ENCODE data around the gene BBX. TPM values are rescaled to one million over a fixed set of nuclear protein-coding genes. Genes with fewer than 3 reads are reported as not detected.
A peak's percentile ranks its signal among the peaks of the same experiment; 100 is the strongest.

BBX gene
- polyA plus RNA-seq, 1 donor = 32.0 TPM

- Histone ChIP-seq H3K36me3 (ENCODE audit: control insufficient read depth, insufficient read depth, low read length) (peaks cover 11% of the 10 kb centered on the region), H3K27me3 (ENCODE audit: control insufficient read depth, insufficient read depth, low read length) (no peaks in the 10 kb centered on the region), H3K4me1 (ENCODE audit: control insufficient read depth, insufficient read depth, low read length) (no peaks in the 10 kb centered on the region), H3K9me3 (ENCODE audit: control insufficient read depth, low read depth, low read length) (no peaks in the 10 kb centered on the region), H3K4me3 (ENCODE audit: low read length) (no peak overlapping the region), H3K27ac (ENCODE audit: low read length) (no peak overlapping the region)
- no peak for DNase-seq
- 60% methylated on average over 1 of the region's 4 CpGs for WGBS (ENCODE audit: insufficient coverage, low lambda C conversion rate)
These were observed 231.2 kb downstream of the BBX start for GRCh38 chr3:107753976-107754375.

- H3K4me3 ChIP-seq (ENCODE audit: low read length) = no peak overlapping the region
- peaks cover 10% of the 10 kb centered on the region for H3K36me3 ChIP-seq (ENCODE audit: control insufficient read depth, insufficient read depth, low read length)
- H3K27me3 ChIP-seq (ENCODE audit: control insufficient read depth, insufficient read depth, low read length) = no peaks in the 10 kb centered on the region
- WGBS (ENCODE audit: insufficient coverage, low lambda C conversion rate) = 100% methylated on average over 2 of the region's 2 CpGs
- no peaks in the 10 kb centered on the region for H3K9me3 ChIP-seq (ENCODE audit: control insufficient read depth, low read depth, low read length)
- no peaks in the 10 kb centered on the region for H3K4me1 ChIP-seq (ENCODE audit: control insufficient read depth, insufficient read depth, low read length)
- DNase-seq = no peak
- H3K27ac ChIP-seq (ENCODE audit: low read length) = no peak overlapping the region
These were observed 233.9 kb downstream of the BBX start for GRCh38 chr3:107756649-107757048.

GRCh38 chr3:107757140-107757539 lies 234.4 kb downstream of the BBX start:
- WGBS (ENCODE audit: insufficient coverage, low lambda C conversion rate) = 100% methylated on average over 1 of the region's 2 CpGs
- no peak for DNase-seq

GRCh38 chr3:107760144-107760543 lies 237.4 kb downstream of the BBX start:
- no peak overlapping the region for H3K4me3 ChIP-seq (ENCODE audit: low read length)
- no peak overlapping the region for H3K27ac ChIP-seq (ENCODE audit: low read length)
- DNase-seq = no peak
- H3K36me3 ChIP-seq (ENCODE audit: control insufficient read depth, insufficient read depth, low read length) = peaks cover 10% of the 10 kb centered on the region
- no peaks in the 10 kb centered on the region for H3K27me3 ChIP-seq (ENCODE audit: control insufficient read depth, insufficient read depth, low read length)
- H3K9me3 ChIP-seq (ENCODE audit: control insufficient read depth, low read depth, low read length) = no peaks in the 10 kb centered on the region
- no peaks in the 10 kb centered on the region for H3K4me1 ChIP-seq (ENCODE audit: control insufficient read depth, insufficient read depth, low read length)

More at GRCh38 chr3:107757140-107757539, 234.4 kb downstream of the BBX start:
- H3K27me3 ChIP-seq (ENCODE audit: control insufficient read depth, insufficient read depth, low read length) = no peaks in the 10 kb centered on the region
- H3K27ac ChIP-seq (ENCODE audit: low read length) = no peak overlapping the region
- H3K9me3 ChIP-seq (ENCODE audit: control insufficient read depth, low read depth, low read length) = no peaks in the 10 kb centered on the region
- peaks cover 10% of the 10 kb centered on the region for H3K36me3 ChIP-seq (ENCODE audit: control insufficient read depth, insufficient read depth, low read length)
- no peak overlapping the region for H3K4me3 ChIP-seq (ENCODE audit: low read length)
- no peaks in the 10 kb centered on the region for H3K4me1 ChIP-seq (ENCODE audit: control insufficient read depth, insufficient read depth, low read length)

- peaks cover 10% of the 10 kb centered on the region for H3K36me3 ChIP-seq (ENCODE audit: control insufficient read depth, insufficient read depth, low read length)
- no peaks in the 10 kb centered on the region for H3K27me3 ChIP-seq (ENCODE audit: control insufficient read depth, insufficient read depth, low read length)
- no peaks in the 10 kb centered on the region for H3K4me1 ChIP-seq (ENCODE audit: control insufficient read depth, insufficient read depth, low read length)
- H3K27ac ChIP-seq (ENCODE audit: low read length) = no peak overlapping the region
- no CpG with 5 or more reads among the region's 2 CpGs for WGBS (ENCODE audit: insufficient coverage, low lambda C conversion rate)
- no peaks in the 10 kb centered on the region for H3K9me3 ChIP-seq (ENCODE audit: control insufficient read depth, low read depth, low read length)
- DNase-seq = no peak
- no peak overlapping the region for H3K4me3 ChIP-seq (ENCODE audit: low read length)
These were observed 238.6 kb downstream of the BBX start for GRCh38 chr3:107761391-107761790.

- WGBS (ENCODE audit: insufficient coverage, low lambda C conversion rate) = 90% methylated on average over 2 of the region's 6 CpGs
- H3K27me3 ChIP-seq (ENCODE audit: control insufficient read depth, insufficient read depth, low read length) = no peaks in the 10 kb centered on the region
- H3K4me1 ChIP-seq (ENCODE audit: control insufficient read depth, insufficient read depth, low read length) = no peaks in the 10 kb centered on the region
- no peak overlapping the region for H3K27ac ChIP-seq (ENCODE audit: low read length)
- no peaks in the 10 kb centered on the region for H3K9me3 ChIP-seq (ENCODE audit: control insufficient read depth, low read depth, low read length)
- H3K36me3 ChIP-seq (ENCODE audit: control insufficient read depth, insufficient read depth, low read length) = no peaks in the 10 kb centered on the region
- no peak for DNase-seq
- H3K4me3 ChIP-seq (ENCODE audit: low read length) = no peak overlapping the region
These were observed 242.8 kb downstream of the BBX start for GRCh38 chr3:107765524-107765923.

GRCh38 chr3:107767897-107768605 lies 245.3 kb downstream of the BBX start:
- no peaks in the 10 kb centered on the region for H3K4me1 ChIP-seq (ENCODE audit: control insufficient read depth, insufficient read depth, low read length)
- WGBS (ENCODE audit: insufficient coverage, low lambda C conversion rate) = 95% methylated on average over 4 of the region's 8 CpGs

GRCh38 chr3:107769882-107770281 lies 247.1 kb downstream of the BBX start:
- Histone ChIP-seq H3K27me3 (ENCODE audit: control insufficient read depth, insufficient read depth, low read length) (no peaks in the 10 kb centered on the region), H3K36me3 (ENCODE audit: control insufficient read depth, insufficient read depth, low read length) (peaks cover 16% of the 10 kb centered on the region), H3K4me3 (ENCODE audit: low read length) (no peak overlapping the region), H3K4me1 (ENCODE audit: control insufficient read depth, insufficient read depth, low read length) (no peaks in the 10 kb centered on the region), H3K27ac (ENCODE audit: low read length) (no peak overlapping the region), H3K9me3 (ENCODE audit: control insufficient read depth, low read depth, low read length) (no peaks in the 10 kb centered on the region)
- no peak for DNase-seq
- 100% methylated on average over 2 of the region's 3 CpGs for WGBS (ENCODE audit: insufficient coverage, low lambda C conversion rate)

More at GRCh38 chr3:107767897-107768605, 245.3 kb downstream of the BBX start:
- no peak overlapping the region for H3K27ac ChIP-seq (ENCODE audit: low read length)
- no peaks in the 10 kb centered on the region for H3K9me3 ChIP-seq (ENCODE audit: control insufficient read depth, low read depth, low read length)
- H3K27me3 ChIP-seq (ENCODE audit: control insufficient read depth, insufficient read depth, low read length) = no peaks in the 10 kb centered on the region
- no peak overlapping the region for H3K4me3 ChIP-seq (ENCODE audit: low read length)
- DNase-seq = no peak
- H3K36me3 ChIP-seq (ENCODE audit: control insufficient read depth, insufficient read depth, low read length) = peaks cover under 1% of the 10 kb centered on the region

- Histone ChIP-seq H3K27me3 (ENCODE audit: control insufficient read depth, insufficient read depth, low read length) (no peaks in the 10 kb centered on the region), H3K4me3 (ENCODE audit: low read length) (no peak overlapping the region), H3K27ac (ENCODE audit: low read length) (no peak overlapping the region), H3K4me1 (ENCODE audit: control insufficient read depth, insufficient read depth, low read length) (no peaks in the 10 kb centered on the region), H3K36me3 (ENCODE audit: control insufficient read depth, insufficient read depth, low read length) (peaks cover 18% of the 10 kb centered on the region), H3K9me3 (ENCODE audit: control insufficient read depth, low read depth, low read length) (no peaks in the 10 kb centered on the region)
- peak in 1 of 2 donors; percentile 12 for DNase-seq
- 100% methylated on average over 3 of the region's 6 CpGs for WGBS (ENCODE audit: insufficient coverage, low lambda C conversion rate)
These were observed 249.3 kb downstream of the BBX start for GRCh38 chr3:107772016-107772415.

GRCh38 chr3:107775974-107776373 lies 253.2 kb downstream of the BBX start:
- H3K27ac ChIP-seq (ENCODE audit: low read length) = no peak overlapping the region
- H3K9me3 ChIP-seq (ENCODE audit: control insufficient read depth, low read depth, low read length) = no peaks in the 10 kb centered on the region
- H3K4me3 ChIP-seq (ENCODE audit: low read length) = no peak overlapping the region
- WGBS (ENCODE audit: insufficient coverage, low lambda C conversion rate) = 100% methylated on average over 1 of the region's 1 CpG
- H3K4me1 ChIP-seq (ENCODE audit: control insufficient read depth, insufficient read depth, low read length) = no peaks in the 10 kb centered on the region
- DNase-seq = no peak
- peaks cover 38% of the 10 kb centered on the region for H3K36me3 ChIP-seq (ENCODE audit: control insufficient read depth, insufficient read depth, low read length)
- H3K27me3 ChIP-seq (ENCODE audit: control insufficient read depth, insufficient read depth, low read length) = no peaks in the 10 kb centered on the region

GRCh38 chr3:107781253-107781652 lies 258.5 kb downstream of the BBX start:
- WGBS (ENCODE audit: insufficient coverage, low lambda C conversion rate) = 100% methylated on average over 1 of the region's 1 CpG
- no peak for DNase-seq
- Histone ChIP-seq H3K4me1 (ENCODE audit: control insufficient read depth, insufficient read depth, low read length) (no peaks in the 10 kb centered on the region), H3K27ac (ENCODE audit: low read length) (no peak overlapping the region), H3K4me3 (ENCODE audit: low read length) (no peak overlapping the region), H3K36me3 (ENCODE audit: control insufficient read depth, insufficient read depth, low read length) (peaks cover 30% of the 10 kb centered on the region), H3K27me3 (ENCODE audit: control insufficient read depth, insufficient read depth, low read length) (no peaks in the 10 kb centered on the region), H3K9me3 (ENCODE audit: control insufficient read depth, low read depth, low read length) (no peaks in the 10 kb centered on the region)
